ENCODE measurements around the gene GPX3.

DNA sequence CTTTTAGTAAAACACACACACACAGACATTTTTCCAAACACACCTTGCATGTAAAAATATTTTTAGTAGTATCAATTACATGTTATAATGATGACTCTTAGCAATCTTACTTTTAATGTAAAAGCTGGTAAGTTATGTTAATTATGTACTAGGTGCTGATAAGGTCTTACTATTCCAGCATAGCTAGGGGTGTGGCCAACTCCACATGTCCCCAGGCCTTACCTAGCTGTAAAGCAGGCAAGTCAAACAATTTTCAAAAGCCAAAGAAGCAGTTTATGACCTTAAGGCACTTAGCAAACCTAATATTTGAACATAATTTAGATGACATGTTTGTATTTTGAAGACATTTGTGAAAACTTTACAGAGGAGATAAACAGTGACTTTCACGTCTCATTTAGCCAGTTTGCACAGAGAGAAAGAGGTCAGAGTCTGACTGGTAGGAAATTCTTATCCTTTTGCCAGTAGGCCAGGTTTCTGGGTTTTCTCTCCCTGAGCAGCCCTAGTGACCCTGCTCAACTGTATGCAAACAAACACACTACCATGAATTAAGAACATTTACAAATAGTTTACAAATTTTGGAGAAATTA, 26.5 kb upstream of the GPX3 start:
- TF ChIP-seq POLR2AphosphoS5 (IDR thresholded peaks at IDR 0.05; ENCODE audit: low read depth, low read length) (no peak), POLR2A (IDR thresholded peaks at IDR 0.05; ENCODE audit: low read depth, low read length) (no peak)
